ENCODE measurements around the gene DCBLD2. TPM values are rescaled to one million over a fixed set of nuclear protein-coding genes. Genes with fewer than 3 reads are reported as not detected.

Gene DCBLD2
- total and polyA plus RNA-seq, 2 of the 4 experiments (the other 2 are of a cell fraction) = 121 to 196 TPM

- H3K4me1 ChIP-seq (ENCODE audit: control insufficient read depth, insufficient read depth, low read length) = peaks cover 7% of the 10 kb centered on the region
- H3K27ac ChIP-seq (ENCODE audit: insufficient read depth, low read length) = no peak overlapping the region
- intact Hi-C loops (cut with micrococcal nuclease) = no loop called here
- H2BK20ac ChIP-seq (ENCODE audit: low read depth, low read length) = no peak overlapping the region
- no peaks in the 10 kb centered on the region for H3K79me1 ChIP-seq (ENCODE audit: low read depth in 1 of 2, low read length in 2 of 2)
- no peak overlapping the region for H3K18ac ChIP-seq (ENCODE audit: low read depth, low read length)
- no peaks in the 10 kb centered on the region for H3K36me3 ChIP-seq (ENCODE audit: control insufficient read depth, insufficient read depth, low read length)
- dilution Hi-C loops (cut with HindIII; ENCODE audit: low sequenced_read_pairs, unreplicated experiment) = no loop called here
- H2BK120ac ChIP-seq (ENCODE audit: low read depth, low read length) = no peak overlapping the region
- H3K4me3 ChIP-seq (ENCODE audit: insufficient read depth, low read depth, low read length) = no peak overlapping the region
- no peak overlapping the region for H3K9ac ChIP-seq (ENCODE audit: low read depth, low read length)
- H4K91ac ChIP-seq (ENCODE audit: insufficient read depth, low read depth, low read length) = no peak overlapping the region
- CTCF ChIA-PET = interaction anchor here (0.6 to 1.5 kb wide), 2 partner anchors 128 to 238 kb away, joined by 3 to 5 read pairs; no protein-coding TSS in a partner anchor
- DNase-seq (peak; percentile 80), ATAC-seq (ENCODE audit: low read depth) (peak; percentile 38)
- no peak overlapping the region for H3K23ac ChIP-seq (ENCODE audit: low read depth, low read length)
- H3K9me3 ChIP-seq (ENCODE audit: control insufficient read depth, insufficient read depth, low read length) = no peaks in the 10 kb centered on the region
- POLR2A ChIA-PET (ENCODE audit: unreplicated experiment) = interaction anchor here (0.8 kb wide), 1 partner anchor 16 kb away, joined by 3 read pairs; no protein-coding TSS in a partner anchor
- H3K14ac ChIP-seq (replicated peaks; ENCODE audit: low read depth, low read length) = no peak overlapping the region
- peak overlapping the region; percentile 13; the same call in 1 of the 2 replicates for H2AK5ac ChIP-seq (ENCODE audit: low read depth, low read length)
- H2BK5ac ChIP-seq (ENCODE audit: low read depth, low read length, poor library complexity, severe bottlenecking) = no peak overlapping the region
- in situ Hi-C loops (cut with MboI; ENCODE audit: low sequenced_read_pairs) = no loop called here
- no peak overlapping the region for H4K5ac ChIP-seq (ENCODE audit: low read depth, low read length)
- no peak overlapping the region for H2AK9ac ChIP-seq (replicated peaks; ENCODE audit: low read depth, low read length, poor library complexity)
- H3K27me3 ChIP-seq (ENCODE audit: control insufficient read depth, insufficient read depth, low read length) = no peaks in the 10 kb centered on the region
- no peak overlapping the region for H3K4ac ChIP-seq (ENCODE audit: low read depth, low read length)
- H4K8ac ChIP-seq (ENCODE audit: low read depth in 2 of 2, low read length in 2 of 2) = no peak overlapping the region
- peaks cover 7% of the 10 kb centered on the region; the same call in 1 of the 2 replicates for H4K20me1 ChIP-seq (ENCODE audit: insufficient read depth, low read length)
- no peak overlapping the region for H3K56ac ChIP-seq (ENCODE audit: extremely low read depth, insufficient read depth, low read length)
- no peak overlapping the region for H2AFZ ChIP-seq (replicated peaks; ENCODE audit: low read length, poor library complexity)
- no peak overlapping the region for H3K4me2 ChIP-seq (ENCODE audit: low read depth, low read length)
- peaks cover 14% of the 10 kb centered on the region for H3K9me1 ChIP-seq (ENCODE audit: insufficient read depth, low read length)
- no TSS peak for BruUV-seq (replicated peaks)
- no peak for TF ChIP-seq RAD21 (IDR thresholded peaks at IDR 0.05; ENCODE audit: low read length)
- TF ChIP-seq RCOR1 (IDR thresholded peaks at IDR 0.05; ENCODE audit: insufficient replicate concordance, low read length) = no peak
- no peak for TF ChIP-seq RFX5 (IDR thresholded peaks at IDR 0.05; ENCODE audit: low read depth, low read length)
- peak; percentile 72; the same call in 1 of the 2 replicates for TF ChIP-seq CEBPB (IDR thresholded peaks at IDR 0.05; ENCODE audit: low read depth, low read length)
- TF ChIP-seq ELK1 (IDR thresholded peaks at IDR 0.05; ENCODE audit: borderline replicate concordance, low read depth, low read length) = no peak
- TF ChIP-seq BHLHE40 (IDR thresholded peaks at IDR 0.05; ENCODE audit: low read depth, low read length) = no peak
- 0 out of 2 replicates have a peak, but pooled peaks have one; percentile 15 for TF ChIP-seq CTCF (conservative IDR thresholded peaks at IDR 0.05; ENCODE audit: low read depth, low read length)
- no peak overlapping the region for H2BK15ac ChIP-seq (ENCODE audit: low read depth, low read length)
Observed at GRCh38 chr3:98777801-98778220, 123.7 kb downstream of the DCBLD2 start.
